Activated effector memory CD4-positive, alpha-beta T cell treated with Interleukin-2 at 50 U/mL for 16 hours (primary cell): ENCODE results near the gene PPP2R3B.

Source experiments
- DNase-seq: peaks from one replicate; pipeline ENCODE4 v3.0.0-alpha.2; 2020

The PPP2R3B gene

DNA sequence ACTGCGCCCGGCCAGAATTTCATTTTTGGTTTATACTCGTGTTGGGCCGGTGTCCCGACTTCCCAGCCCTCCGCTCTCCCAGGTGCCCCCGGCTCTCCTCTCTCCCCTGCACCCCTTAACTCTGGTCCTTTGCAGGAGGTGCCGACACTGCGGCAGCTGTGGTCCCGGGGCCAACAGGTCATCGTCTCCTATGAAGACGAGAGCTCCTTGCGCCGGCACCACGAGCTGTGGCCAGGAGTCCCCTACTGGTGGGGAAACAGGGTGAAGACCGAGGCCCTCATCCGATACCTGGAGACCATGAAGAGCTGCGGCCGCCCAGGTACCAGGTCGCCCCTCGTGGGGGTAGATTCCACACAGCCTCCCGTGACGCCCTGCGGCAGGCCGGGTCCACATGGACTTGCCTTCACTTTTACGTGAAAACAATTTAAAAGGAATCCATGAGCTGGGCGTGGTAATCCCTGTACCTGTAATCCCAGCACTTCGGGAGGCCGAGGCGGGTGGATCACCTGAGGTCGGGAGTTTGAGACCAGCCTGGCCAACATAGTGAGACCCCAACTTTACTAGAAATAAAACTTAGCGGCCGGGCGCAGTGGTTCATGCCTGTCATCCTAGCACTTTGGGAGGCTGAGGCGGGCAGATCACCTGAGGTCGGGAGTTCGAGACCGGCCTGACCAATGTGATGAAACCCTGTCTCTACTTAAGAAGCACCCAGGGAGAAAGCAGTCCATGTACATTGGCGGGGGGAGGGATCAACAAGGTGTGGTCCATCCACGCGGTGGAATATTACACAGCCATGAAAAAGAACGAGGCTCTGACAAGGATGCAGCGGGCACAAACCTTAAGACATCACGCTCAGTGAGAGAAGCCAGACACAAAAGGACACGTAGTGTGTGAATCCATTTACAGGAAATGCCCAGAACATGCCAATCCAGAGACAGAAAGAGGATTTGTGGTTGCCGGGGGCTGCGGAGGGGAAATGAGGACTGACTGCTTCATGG lies 93.5 kb downstream of the PPP2R3B start:
- no peak for DNase-seq

DNA sequence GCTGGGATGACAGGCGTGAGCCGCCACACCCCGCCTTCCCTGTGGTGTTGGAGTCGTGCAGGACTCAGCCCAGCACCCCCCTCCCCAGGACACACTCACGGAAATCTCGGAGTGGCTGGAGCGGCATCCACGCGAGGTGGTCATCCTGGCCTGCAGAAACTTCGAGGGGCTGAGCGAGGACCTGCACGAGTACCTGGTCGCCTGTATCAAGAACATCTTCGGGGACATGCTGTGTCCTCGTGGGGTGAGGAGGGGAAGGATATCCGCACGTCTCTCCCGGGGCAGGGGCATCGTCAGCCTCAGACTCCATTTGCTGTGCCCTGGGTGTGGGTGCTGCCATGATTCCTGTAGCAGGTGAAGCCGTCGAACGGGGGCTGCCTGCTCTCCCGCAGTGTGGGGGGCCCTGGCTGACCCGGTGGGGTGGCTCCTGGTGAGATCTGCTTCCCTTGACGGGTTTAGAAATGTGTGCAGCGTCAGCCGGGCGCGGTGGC lies 95.3 kb downstream of the PPP2R3B start:
- no peak for DNase-seq

DNA sequence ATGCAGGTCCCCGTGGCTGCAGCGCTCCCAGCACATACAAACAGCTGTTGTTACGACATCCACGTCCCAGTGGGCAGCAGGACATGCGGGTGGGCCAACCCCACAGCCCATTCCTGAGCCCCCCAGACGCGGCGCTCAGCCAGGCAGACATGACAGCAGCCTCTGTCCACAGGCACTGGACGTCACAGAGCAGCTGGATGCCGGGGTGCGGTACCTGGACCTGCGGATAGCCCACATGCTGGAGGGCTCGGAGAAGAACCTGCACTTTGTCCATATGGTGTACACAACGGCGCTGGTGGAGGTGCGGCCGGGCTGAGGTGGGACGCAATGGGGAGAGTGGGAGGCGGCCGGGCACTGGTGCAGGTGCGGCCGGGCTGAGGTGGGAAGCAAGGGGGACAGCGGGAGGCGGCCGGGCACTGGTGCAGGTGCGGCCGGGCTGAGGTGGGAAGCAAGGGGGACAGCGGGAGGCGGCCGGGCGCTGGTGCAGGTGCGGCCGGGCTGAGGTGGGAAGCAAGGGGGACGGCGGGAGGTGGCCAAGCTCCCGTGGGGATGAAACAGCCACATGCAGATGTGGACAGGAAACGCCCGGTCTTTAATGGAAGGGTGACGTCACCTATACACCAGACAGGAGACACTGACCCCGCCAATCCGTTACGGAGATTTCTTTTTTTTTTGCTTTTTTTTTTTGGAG lies 96.1 kb downstream of the PPP2R3B start:
- no peak for DNase-seq

DNA sequence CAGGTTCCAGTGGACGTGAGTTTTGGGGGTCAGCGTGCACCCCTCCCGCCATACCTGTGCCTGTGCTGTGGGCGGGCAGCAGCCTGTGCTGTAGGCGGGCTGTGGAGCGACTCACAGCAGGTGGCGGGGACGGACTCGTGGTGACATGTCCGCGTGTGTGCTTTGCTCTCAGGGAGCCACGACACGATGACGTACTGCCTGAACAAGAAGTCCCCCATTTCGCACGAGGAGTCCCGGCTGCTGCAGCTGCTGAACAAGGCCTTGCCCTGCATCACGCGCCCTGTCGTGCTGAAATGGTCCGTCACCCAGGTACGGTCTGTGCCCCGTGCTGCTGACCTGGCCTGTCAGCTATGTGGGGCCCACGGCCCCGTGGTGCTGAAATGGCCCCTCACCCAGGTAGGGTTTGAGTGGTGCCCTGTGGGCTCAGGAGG lies 98.1 kb downstream of the PPP2R3B start:
- no peak for DNase-seq

DNA sequence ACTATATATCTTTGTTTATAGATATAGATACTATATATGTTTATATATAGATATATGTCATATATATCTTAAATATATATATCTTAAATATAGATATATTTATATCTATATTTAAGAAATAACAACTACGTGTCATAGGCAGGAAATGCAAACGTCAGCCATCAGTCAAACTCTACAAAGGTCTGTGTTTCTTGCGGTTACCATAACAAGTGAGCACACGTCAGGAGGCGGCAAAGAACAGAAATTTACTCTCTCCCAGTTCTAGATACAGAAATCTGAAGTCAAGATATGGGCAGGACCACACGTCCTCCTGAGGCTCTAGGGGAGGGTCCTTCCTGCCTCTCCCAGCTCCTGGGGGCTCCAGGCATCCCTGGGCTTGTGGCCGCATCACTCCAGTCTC lies 99.0 kb downstream of the PPP2R3B start:
- no peak for DNase-seq

DNA sequence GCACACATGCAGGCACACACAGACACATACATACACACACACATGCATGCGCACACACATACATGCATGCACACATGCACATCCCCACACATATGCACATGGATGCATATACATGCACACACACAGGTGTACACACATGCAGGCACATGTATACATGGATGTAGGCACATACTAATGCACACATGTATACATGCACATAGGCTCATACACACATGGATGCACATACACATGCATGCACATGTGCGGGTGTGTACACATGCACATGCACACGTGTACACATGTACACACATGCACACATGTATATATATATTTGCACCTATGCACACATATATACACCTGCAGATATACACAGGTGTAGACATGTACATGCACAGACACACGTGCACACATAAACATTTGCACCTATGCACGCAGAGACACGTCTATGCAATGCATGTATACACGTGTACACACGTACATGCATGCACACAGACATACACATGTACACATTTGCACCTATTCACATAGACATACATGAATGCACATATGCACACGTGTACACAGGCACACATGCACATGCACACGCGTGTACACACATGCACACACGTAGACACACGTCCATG lies 101.5 kb downstream of the PPP2R3B start:
- DNase-seq = no peak
